ENCODE data around the gene AHNAK.

Gene AHNAK

GRCh38 chr11:62457478-62457877 is 89.1 kb downstream of the AHNAK start:
- TF ChIP-seq EZH2phosphoT487 (conservative IDR thresholded peaks at IDR 0.05; ENCODE audit: low read length) = no peak
- Histone ChIP-seq H3K9me3 (ENCODE audit: insufficient read depth, low read length) (no peaks in the 10 kb centered on the region), H2AFZ (ENCODE audit: low read depth, low read length, severe bottlenecking) (no peak overlapping the region), H3K9ac (ENCODE audit: low read length) (no peak overlapping the region), H3F3A (ENCODE audit: insufficient read depth) (no peaks in the 10 kb centered on the region), H3K27ac (ENCODE audit: low read depth, low read length) (no peak overlapping the region), H3K27me3 (ENCODE audit: low read length) (no peaks in the 10 kb centered on the region), H3K4me3 (ENCODE audit: insufficient read depth, low read length, poor library complexity, severe bottlenecking) (no peak overlapping the region), H3K79me2 (ENCODE audit: insufficient read depth, low read length) (no peaks in the 10 kb centered on the region), H3K36me3 (ENCODE audit: low read length) (no peaks in the 10 kb centered on the region), H4K20me1 (ENCODE audit: low read depth, low read length) (no peaks in the 10 kb centered on the region), H3K9me2 (replicated peaks; ENCODE audit: insufficient read depth, low read length) (no peaks in the 10 kb centered on the region), H3K4me2 (ENCODE audit: low read depth, low read length, poor library complexity, severe bottlenecking) (no peak overlapping the region)

DNA sequence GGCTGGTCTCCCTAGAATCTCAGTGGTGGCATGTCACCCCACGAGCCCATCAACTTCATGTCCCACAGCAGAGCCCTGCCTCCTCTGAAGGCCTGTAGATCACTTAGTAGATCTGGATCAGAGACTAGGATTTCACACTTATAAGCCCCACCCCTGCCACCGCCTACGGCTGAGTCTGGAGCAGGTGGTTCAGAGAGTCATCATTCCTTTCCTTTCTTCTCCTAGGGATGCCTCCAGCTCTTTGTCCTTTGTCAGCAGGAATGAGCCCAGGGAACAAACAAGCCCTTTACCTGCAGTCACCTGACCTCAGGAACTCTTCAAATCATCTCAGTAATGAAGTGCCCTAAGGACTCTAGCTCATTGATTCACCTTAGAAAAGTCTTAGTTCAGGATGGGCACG is 90.0 kb downstream of the AHNAK start:
- no peaks in the 10 kb centered on the region for H3K79me2 ChIP-seq (ENCODE audit: insufficient read depth, low read length)
- no peaks in the 10 kb centered on the region for H3K36me3 ChIP-seq (ENCODE audit: low read length)
- H3F3A ChIP-seq (ENCODE audit: insufficient read depth) = no peaks in the 10 kb centered on the region
- H3K27me3 ChIP-seq (ENCODE audit: low read length) = no peaks in the 10 kb centered on the region
- no peak overlapping the region for H3K27ac ChIP-seq (ENCODE audit: low read depth, low read length)
- H3K4me2 ChIP-seq (ENCODE audit: low read depth, low read length, poor library complexity, severe bottlenecking) = no peak overlapping the region
- H3K9ac ChIP-seq (ENCODE audit: low read length) = no peak overlapping the region
- no peaks in the 10 kb centered on the region for H3K9me3 ChIP-seq (ENCODE audit: insufficient read depth, low read length)
- no peaks in the 10 kb centered on the region for H3K9me2 ChIP-seq (replicated peaks; ENCODE audit: insufficient read depth, low read length)
- H3K4me3 ChIP-seq (ENCODE audit: insufficient read depth, low read length, poor library complexity, severe bottlenecking) = no peak overlapping the region
- H4K20me1 ChIP-seq (ENCODE audit: low read depth, low read length) = no peaks in the 10 kb centered on the region
- no peak overlapping the region for H2AFZ ChIP-seq (ENCODE audit: low read depth, low read length, severe bottlenecking)
- TF ChIP-seq, protein P1, sequence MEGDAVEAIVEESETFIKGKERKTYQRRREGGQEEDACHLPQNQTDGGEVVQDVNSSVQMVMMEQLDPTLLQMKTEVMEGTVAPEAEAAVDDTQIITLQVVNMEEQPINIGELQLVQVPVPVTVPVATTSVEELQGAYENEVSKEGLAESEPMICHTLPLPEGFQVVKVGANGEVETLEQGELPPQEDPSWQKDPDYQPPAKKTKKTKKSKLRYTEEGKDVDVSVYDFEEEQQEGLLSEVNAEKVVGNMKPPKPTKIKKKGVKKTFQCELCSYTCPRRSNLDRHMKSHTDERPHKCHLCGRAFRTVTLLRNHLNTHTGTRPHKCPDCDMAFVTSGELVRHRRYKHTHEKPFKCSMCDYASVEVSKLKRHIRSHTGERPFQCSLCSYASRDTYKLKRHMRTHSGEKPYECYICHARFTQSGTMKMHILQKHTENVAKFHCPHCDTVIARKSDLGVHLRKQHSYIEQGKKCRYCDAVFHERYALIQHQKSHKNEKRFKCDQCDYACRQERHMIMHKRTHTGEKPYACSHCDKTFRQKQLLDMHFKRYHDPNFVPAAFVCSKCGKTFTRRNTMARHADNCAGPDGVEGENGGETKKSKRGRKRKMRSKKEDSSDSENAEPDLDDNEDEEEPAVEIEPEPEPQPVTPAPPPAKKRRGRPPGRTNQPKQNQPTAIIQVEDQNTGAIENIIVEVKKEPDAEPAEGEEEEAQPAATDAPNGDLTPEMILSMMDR (IDR thresholded peaks at IDR 0.05; ENCODE audit: insufficient read depth, low read length, poor library complexity, severe bottlenecking) = no peak
- no peak for TF ChIP-seq EZH2phosphoT487 (conservative IDR thresholded peaks at IDR 0.05; ENCODE audit: low read length)

- Histone ChIP-seq H3K9ac (ENCODE audit: low read length) (no peak overlapping the region), H3K79me2 (ENCODE audit: insufficient read depth, low read length) (no peaks in the 10 kb centered on the region), H3K27me3 (ENCODE audit: low read length) (no peaks in the 10 kb centered on the region), H2AFZ (ENCODE audit: low read depth, low read length, severe bottlenecking) (no peak overlapping the region), H3K27ac (ENCODE audit: low read depth, low read length) (no peak overlapping the region), H3K36me3 (ENCODE audit: low read length) (no peaks in the 10 kb centered on the region), H3K4me3 (ENCODE audit: insufficient read depth, low read length, poor library complexity, severe bottlenecking) (no peak overlapping the region), H4K20me1 (ENCODE audit: low read depth, low read length) (no peaks in the 10 kb centered on the region), H3F3A (ENCODE audit: insufficient read depth) (no peaks in the 10 kb centered on the region), H3K9me3 (ENCODE audit: insufficient read depth, low read length) (no peaks in the 10 kb centered on the region), H3K9me2 (replicated peaks; ENCODE audit: insufficient read depth, low read length) (no peaks in the 10 kb centered on the region), H3K4me2 (ENCODE audit: low read depth, low read length, poor library complexity, severe bottlenecking) (no peak overlapping the region)
- no peak for TF ChIP-seq EZH2phosphoT487 (conservative IDR thresholded peaks at IDR 0.05; ENCODE audit: low read length)
- TF ChIP-seq, protein P1 (IDR thresholded peaks at IDR 0.05; ENCODE audit: insufficient read depth, low read length, poor library complexity, severe bottlenecking) = no peak
Observed at GRCh38 chr11:62452839-62453468, 93.7 kb downstream of the AHNAK start.

- Histone ChIP-seq H2AFZ (ENCODE audit: low read depth, low read length, severe bottlenecking) (no peak overlapping the region), H3K79me2 (ENCODE audit: insufficient read depth, low read length) (no peaks in the 10 kb centered on the region), H4K20me1 (ENCODE audit: low read depth, low read length) (no peaks in the 10 kb centered on the region), H3K9me3 (ENCODE audit: insufficient read depth, low read length) (no peaks in the 10 kb centered on the region), H3K27me3 (ENCODE audit: low read length) (no peaks in the 10 kb centered on the region), H3K9ac (ENCODE audit: low read length) (no peak overlapping the region), H3F3A (ENCODE audit: insufficient read depth) (no peaks in the 10 kb centered on the region), H3K4me2 (ENCODE audit: low read depth, low read length, poor library complexity, severe bottlenecking) (no peak overlapping the region), H3K27ac (ENCODE audit: low read depth, low read length) (no peak overlapping the region), H3K36me3 (ENCODE audit: low read length) (no peaks in the 10 kb centered on the region), H3K9me2 (replicated peaks; ENCODE audit: insufficient read depth, low read length) (no peaks in the 10 kb centered on the region), H3K4me3 (ENCODE audit: insufficient read depth, low read length, poor library complexity, severe bottlenecking) (no peak overlapping the region)
- TF ChIP-seq, protein P1 (IDR thresholded peaks at IDR 0.05; ENCODE audit: insufficient read depth, low read length, poor library complexity, severe bottlenecking) = no peak
- TF ChIP-seq EZH2phosphoT487 (conservative IDR thresholded peaks at IDR 0.05; ENCODE audit: low read length) = no peak
Observed at GRCh38 chr11:62452261-62452660, 94.3 kb downstream of the AHNAK start.
